ACC112 (cell line): ENCODE data around the gene ADRA1B.

Experiments
- H2AFZ ChIP-seq: fragments of 200-600 bp; sonication (generic); one replicate; pipeline ENCODE4 v1.6.0; 2017; ENCODE audit warnings: antibody characterized with exemption, low read length; ENCODE audit not compliant: unreplicated experiment
- H3K27ac ChIP-seq: fragments of 200-600 bp; sonication (generic); 2 replicates; pipeline ENCODE4 v1.5.1; 2014; ENCODE audit warnings: low read depth, mild to moderate bottlenecking, antibody characterized with exemption, low read length, moderate library complexity
- H3K27me3 ChIP-seq: fragments of 200-600 bp; sonication (generic); 2 replicates; pipeline ENCODE4 v1.6.1; 2014; ENCODE audit warnings: mild to moderate bottlenecking, antibody characterized with exemption, low read length, moderate library complexity, mixed read lengths; ENCODE audit not compliant: insufficient read depth
- H3K36me3 ChIP-seq: fragments of 200-600 bp; sonication (generic); 2 replicates; pipeline ENCODE4 v1.6.1; 2016; ENCODE audit warnings: mild to moderate bottlenecking, antibody characterized with exemption, low read length, moderate library complexity, mixed read lengths; ENCODE audit not compliant: insufficient read depth
- H3K4me1 ChIP-seq: fragments of 200-600 bp; sonication (generic); one replicate; pipeline ENCODE4 v1.6.1; 2016; ENCODE audit warnings: low read length, mixed read lengths; ENCODE audit not compliant: insufficient read depth, unreplicated experiment, control insufficient read depth
- H3K4me3 ChIP-seq: fragments of 200-600 bp; sonication (generic); 2 replicates; pipeline ENCODE4 v1.5.1; 2014; ENCODE audit warnings: mild to moderate bottlenecking, low read depth, low read length
- H3K79me2 ChIP-seq: fragments of 200-600 bp; sonication (generic); one replicate; pipeline ENCODE4 v1.6.0; 2016; ENCODE audit warnings: low read length; ENCODE audit not compliant: control insufficient read depth, unreplicated experiment, insufficient read depth

The ADRA1B gene

DNA sequence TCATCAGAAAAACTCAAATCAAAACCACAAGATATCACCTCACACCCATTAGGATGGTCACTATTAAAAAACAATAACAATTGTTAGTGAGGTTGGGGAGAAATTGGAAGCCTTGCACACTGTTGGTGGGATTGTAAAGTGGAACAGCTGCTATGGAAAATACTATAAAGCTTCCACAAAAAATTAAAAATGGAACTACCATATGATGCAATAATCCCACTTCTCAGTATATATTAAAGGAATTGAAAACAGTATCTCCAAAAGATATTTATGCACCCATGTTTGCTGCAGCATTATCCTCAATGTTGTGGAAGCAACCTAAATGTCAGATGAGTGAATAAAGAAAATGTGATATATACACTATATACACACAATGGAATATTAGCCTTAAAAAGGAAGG lies 14.5 kb upstream of the ADRA1B start:
- no peak overlapping the region for H2AFZ ChIP-seq
- no peak overlapping the region for H3K27ac ChIP-seq
- no peaks in the 10 kb centered on the region for H3K27me3 ChIP-seq
- no peaks in the 10 kb centered on the region for H3K36me3 ChIP-seq
- H3K4me3 ChIP-seq, result no peak overlapping the region
- H3K4me1 ChIP-seq, result peaks cover 56% of the 10 kb centered on the region
- no peaks in the 10 kb centered on the region for H3K79me2 ChIP-seq

DNA sequence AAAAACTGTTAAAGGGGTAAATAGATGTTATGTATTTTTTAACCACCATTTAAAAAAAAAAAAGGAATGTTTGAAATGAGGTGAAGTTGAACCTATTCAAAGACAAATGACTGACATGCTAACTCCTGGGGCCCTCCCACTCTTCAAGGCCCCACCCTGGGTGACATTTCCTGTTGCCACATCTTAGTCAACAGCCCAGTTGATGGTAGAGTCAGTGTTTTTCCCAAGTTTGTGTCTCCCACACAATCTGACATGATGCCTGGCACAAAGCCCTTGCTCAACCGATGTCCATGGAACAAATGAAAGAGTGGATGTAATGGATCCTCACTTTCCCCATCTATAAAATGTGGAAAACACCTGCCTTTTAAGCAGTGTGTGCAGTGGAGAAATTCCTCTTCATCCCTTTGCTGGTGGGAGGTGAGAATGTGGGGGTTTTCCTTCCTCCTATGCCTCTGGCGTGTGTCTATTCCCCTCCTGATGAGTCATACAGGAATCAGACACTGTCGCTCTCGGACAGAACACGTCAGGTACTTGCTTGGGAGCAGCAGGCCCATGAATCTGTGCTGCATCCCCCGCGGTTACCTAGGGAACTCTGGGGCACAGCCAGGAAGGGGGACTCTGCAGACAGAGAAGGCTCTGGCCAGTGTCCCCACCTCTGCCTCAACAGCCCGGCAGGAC lies 13.7 kb upstream of the ADRA1B start:
- Histone ChIP-seq H3K36me3 (no peaks in the 10 kb centered on the region), H3K79me2 (no peaks in the 10 kb centered on the region), H3K4me1 (peaks cover 64% of the 10 kb centered on the region), H3K27me3 (no peaks in the 10 kb centered on the region), H2AFZ (peak overlapping the region; percentile 29), H3K4me3 (no peak overlapping the region), H3K27ac (peak overlapping the region; percentile 25; the same call in 1 of the 2 replicates)

DNA sequence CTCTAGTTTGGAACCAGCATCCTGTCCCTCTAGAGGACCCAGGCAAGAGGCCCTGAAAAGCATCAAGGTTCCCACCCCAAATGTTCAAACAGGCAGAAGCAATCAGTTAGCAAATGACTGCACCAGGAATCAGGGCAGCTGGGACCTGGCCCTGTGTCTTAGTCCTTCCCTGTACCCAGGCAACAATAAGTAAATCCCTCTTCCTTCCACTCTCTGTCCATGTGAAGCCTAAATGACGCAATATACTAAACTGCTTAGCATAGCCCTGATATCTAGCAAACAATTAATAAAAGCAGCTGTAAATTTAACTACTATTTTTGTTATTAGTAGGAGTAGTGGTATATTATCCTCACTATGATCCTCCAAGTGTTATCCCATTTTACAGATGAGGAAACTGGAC lies 13.2 kb upstream of the ADRA1B start:
- no peak overlapping the region for H2AFZ ChIP-seq
- no peaks in the 10 kb centered on the region for H3K79me2 ChIP-seq
- H3K27ac ChIP-seq, result peak overlapping the region; percentile 25; the same call in 1 of the 2 replicates
- no peak overlapping the region for H3K4me3 ChIP-seq
- H3K4me1 ChIP-seq, result peaks cover 70% of the 10 kb centered on the region
- H3K27me3 ChIP-seq, result no peaks in the 10 kb centered on the region
- no peaks in the 10 kb centered on the region for H3K36me3 ChIP-seq

DNA sequence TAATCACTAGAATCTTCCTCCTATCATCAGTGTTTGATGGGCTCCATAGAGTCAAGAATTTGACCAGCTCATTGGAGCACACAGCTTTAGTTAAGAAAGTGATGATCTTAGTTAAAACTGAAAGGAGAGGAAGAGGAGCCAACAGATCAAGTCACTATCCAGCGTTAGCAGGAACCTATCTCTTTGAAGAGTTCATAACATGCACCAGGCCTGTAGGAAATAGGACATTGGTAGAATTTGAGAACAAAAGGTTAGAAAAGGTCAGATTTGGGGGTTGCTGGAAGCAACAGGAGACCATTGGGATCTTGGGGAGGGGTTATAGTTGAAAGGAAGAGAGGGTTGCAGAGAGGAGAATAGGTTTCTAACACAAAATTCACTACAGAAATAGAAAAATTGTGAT lies 11.4 kb upstream of the ADRA1B start:
- H3K79me2 ChIP-seq, result no peaks in the 10 kb centered on the region
- peak overlapping the region; percentile 72 for H3K27ac ChIP-seq
- no peaks in the 10 kb centered on the region for H3K27me3 ChIP-seq
- peaks cover 80% of the 10 kb centered on the region for H3K4me1 ChIP-seq
- 0 out of 2 replicates have a peak overlapping the region, but pooled peaks have one; percentile 4 for H3K4me3 ChIP-seq
- no peaks in the 10 kb centered on the region for H3K36me3 ChIP-seq
- no peak overlapping the region for H2AFZ ChIP-seq

DNA sequence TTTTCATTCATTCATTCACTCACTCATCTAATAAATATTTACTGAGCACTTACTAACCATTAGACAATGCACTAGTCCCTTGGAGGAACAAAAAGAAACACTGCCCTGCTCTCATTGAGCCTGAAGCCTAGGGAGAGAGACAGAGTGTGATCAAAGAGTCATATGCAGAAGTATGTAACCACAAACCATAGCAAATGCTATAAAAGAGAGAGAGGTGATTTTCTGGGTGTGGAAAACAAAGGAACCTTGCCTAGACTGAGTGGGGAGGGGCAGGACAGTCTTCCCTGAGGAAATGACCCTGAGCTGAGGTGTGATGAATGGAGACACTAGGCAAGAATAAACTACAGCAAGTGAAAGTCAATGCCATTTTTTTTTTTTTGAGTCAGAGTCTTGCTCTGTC lies 10.8 kb upstream of the ADRA1B start:
- Histone ChIP-seq H3K27ac (peak overlapping the region; percentile 72), H3K79me2 (no peaks in the 10 kb centered on the region), H3K4me3 (no peak overlapping the region), H2AFZ (peak overlapping the region; percentile 1), H3K36me3 (no peaks in the 10 kb centered on the region), H3K27me3 (no peaks in the 10 kb centered on the region), H3K4me1 (peaks cover 83% of the 10 kb centered on the region)

DNA sequence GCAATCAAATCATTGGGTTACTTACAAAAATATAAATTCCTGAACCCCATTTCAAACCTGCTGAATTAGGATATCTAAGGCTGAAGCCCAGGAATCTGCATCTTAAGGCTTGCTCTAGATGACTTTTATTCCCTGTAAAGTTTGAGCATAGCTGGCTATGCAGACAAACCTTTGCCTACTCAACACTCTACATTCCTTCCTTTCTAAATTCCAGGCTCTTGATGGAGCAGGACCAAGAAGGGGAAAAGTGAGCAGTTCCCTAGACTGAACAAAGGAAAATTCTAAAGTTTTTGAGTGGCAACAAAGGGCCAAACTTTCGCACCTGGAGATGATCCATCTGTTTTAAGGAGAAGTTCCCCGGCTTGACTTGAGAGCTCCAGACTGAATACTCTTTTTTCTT lies 9.8 kb upstream of the ADRA1B start:
- H3K4me1 ChIP-seq, result peaks cover 93% of the 10 kb centered on the region
- H3K27me3 ChIP-seq, result no peaks in the 10 kb centered on the region
- H3K4me3 ChIP-seq, result no peak overlapping the region
- H3K79me2 ChIP-seq, result no peaks in the 10 kb centered on the region
- no peak overlapping the region for H2AFZ ChIP-seq
- peak overlapping the region; percentile 72 for H3K27ac ChIP-seq
- H3K36me3 ChIP-seq, result no peaks in the 10 kb centered on the region

DNA sequence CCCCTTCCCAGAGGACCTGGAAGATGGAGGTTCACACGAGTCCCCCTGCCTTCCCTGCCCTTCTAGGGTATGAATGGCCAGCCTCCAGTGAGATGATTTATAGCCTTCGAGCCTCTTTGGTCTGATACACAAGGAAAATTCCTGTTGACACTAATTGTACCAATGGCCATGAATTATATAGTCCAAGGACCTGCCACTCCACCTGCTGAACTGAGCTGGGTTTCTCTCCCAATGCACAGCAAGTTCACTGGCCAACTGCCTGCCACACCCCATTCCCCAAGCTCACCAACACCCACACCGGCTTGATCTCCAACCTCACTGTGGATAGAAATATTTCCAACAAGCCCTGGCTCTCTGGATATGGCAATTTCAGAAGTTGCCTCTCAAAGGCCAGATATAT lies 9.3 kb upstream of the ADRA1B start:
- no peaks in the 10 kb centered on the region for H3K79me2 ChIP-seq
- H3K4me3 ChIP-seq, result no peak overlapping the region
- H3K27me3 ChIP-seq, result no peaks in the 10 kb centered on the region
- no peak overlapping the region for H3K27ac ChIP-seq
- H3K36me3 ChIP-seq, result no peaks in the 10 kb centered on the region
- H3K4me1 ChIP-seq, result peaks cover 93% of the 10 kb centered on the region
- no peak overlapping the region for H2AFZ ChIP-seq

DNA sequence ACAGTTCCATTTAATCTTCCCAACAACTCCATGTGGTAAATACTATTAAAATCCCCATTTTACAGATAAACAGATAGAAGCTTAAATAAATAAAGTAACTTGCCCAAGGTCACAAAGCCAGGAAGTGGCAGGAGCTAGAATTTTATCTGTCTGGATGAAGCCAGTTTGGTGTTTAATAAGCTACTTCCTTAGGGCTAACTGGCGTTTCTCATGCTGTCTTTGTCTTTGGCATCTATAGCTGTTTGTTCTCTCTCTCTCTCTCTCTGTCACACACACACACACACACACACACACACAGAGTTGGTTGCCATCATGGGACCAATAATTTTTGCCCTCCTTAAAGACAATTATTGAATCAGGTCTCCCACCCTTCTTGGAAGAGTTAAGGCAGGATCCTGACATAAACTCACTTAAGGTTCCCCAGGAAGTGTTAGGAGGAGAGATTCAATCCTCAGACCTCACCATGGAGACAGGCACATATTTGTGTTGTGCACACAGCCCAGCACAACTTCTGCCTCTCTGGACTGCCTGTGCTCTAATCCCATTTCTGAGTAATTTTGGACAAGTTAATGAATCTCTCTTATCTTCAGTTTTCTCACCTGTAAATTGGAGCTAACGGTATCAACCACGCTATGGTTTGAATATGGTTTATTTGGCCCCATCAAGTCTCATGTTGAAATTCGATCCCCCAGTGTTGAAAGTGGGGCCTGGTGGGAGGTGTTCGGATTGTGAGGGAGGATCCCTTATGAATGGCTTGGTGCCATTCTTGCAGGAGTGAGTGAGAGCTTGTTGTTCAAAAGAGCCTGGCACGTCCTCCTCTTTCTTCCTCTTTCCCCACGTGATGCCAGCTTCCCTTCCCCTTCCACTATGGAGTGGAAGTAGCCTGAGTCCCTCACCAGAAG lies 8.3 kb upstream of the ADRA1B start:
- H3K27ac ChIP-seq, result peak overlapping the region; percentile 10; the same call in 1 of the 2 replicates
- H2AFZ ChIP-seq, result no peak overlapping the region
- no peaks in the 10 kb centered on the region for H3K27me3 ChIP-seq
- H3K36me3 ChIP-seq, result no peaks in the 10 kb centered on the region
- no peaks in the 10 kb centered on the region for H3K79me2 ChIP-seq
- peaks cover 93% of the 10 kb centered on the region for H3K4me1 ChIP-seq
- H3K4me3 ChIP-seq, result no peak overlapping the region

DNA sequence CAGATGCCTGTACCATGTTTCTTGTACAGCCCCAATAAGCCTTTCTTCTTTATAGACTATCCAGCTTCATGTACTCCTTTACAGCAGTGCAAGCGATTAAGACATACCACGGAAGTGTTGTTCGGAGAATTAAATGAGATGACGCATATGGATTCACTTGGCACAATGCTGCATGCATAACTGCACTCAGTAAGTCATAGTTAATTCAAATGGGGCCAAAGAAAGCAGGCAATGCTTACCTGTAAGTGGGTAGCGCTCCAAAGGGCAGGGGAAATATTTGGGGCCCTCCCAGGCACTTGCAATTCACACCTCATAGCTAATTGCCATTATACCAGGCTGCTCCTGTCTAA lies 7.7 kb upstream of the ADRA1B start:
- no peak overlapping the region for H3K27ac ChIP-seq
- H3K4me3 ChIP-seq, result no peak overlapping the region
- no peaks in the 10 kb centered on the region for H3K27me3 ChIP-seq
- H3K79me2 ChIP-seq, result no peaks in the 10 kb centered on the region
- H3K4me1 ChIP-seq, result peaks cover 94% of the 10 kb centered on the region
- H2AFZ ChIP-seq, result no peak overlapping the region
- no peaks in the 10 kb centered on the region for H3K36me3 ChIP-seq

DNA sequence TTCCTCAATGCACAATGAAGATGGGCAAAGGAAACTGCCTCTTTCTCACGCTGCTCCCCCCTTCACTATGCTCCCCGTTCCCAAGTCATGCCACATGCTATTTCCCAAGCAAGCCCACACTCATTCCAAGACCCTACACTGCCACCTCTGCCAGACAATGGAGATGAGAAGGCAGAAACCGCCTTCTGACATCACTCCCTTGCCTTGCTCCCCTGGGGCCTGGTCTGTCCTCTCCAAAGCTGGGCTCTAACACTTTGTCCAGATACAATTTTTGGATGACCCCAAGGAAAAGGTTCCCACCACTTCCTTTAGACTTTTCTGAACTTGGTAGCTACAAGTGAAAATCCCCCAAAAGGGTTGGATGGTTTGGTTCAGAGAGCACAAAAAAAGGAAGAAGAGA lies 7.2 kb upstream of the ADRA1B start:
- Histone ChIP-seq H3K4me1 (peaks cover 99% of the 10 kb centered on the region), H3K27ac (no peak overlapping the region), H3K79me2 (no peaks in the 10 kb centered on the region), H3K27me3 (no peaks in the 10 kb centered on the region), H3K4me3 (no peak overlapping the region), H3K36me3 (no peaks in the 10 kb centered on the region), H2AFZ (no peak overlapping the region)
